Keratinocyte (primary cell): Measurements from ENCODE around the gene TOR1B. TPM values are rescaled to one million over a fixed set of nuclear protein-coding genes. Genes with fewer than 3 reads are reported as not detected.

Source experiments
- DNase-seq: peaks from one replicate; pipeline ENCODE4 v3.0.0-alpha.2; 2011; ENCODE audit warnings: low read depth, missing footprints, low spot score
- FAIRE-seq: peaks from 2 replicates; lab custom pipeline; 2011; peaks lifted over from hg19 to GRCh38; lab: Jason Lieb, UNC
- H2AFZ ChIP-seq: 2 replicates; pipeline ENCODE4 v1.6.0; 2012; ENCODE audit warnings: low read length, control low read depth, inconsistent platforms; ENCODE audit not compliant: control insufficient read depth
- H3K27ac ChIP-seq: 2 replicates; pipeline ENCODE4 v1.5.1; 2011; ENCODE audit warnings: low read length; ENCODE audit not compliant: control insufficient read depth, insufficient read depth
- H3K27me3 ChIP-seq: 3 replicates; pipeline ENCODE4 v1.6.0; 2011; ENCODE audit warnings: low read length; ENCODE audit not compliant: control insufficient read depth, insufficient read depth; ENCODE audit errors: extremely low read depth
- H3K36me3 ChIP-seq, 2 experiments: 2 replicates in 1 of 2; 3 replicates in 1 of 2; pipeline ENCODE4 v1.5.1; 2011; ENCODE audit warnings: low read length in 2 of 2, mild to moderate bottlenecking in 1 of 2; ENCODE audit not compliant: control insufficient read depth in 2 of 2, insufficient read depth in 2 of 2; ENCODE audit errors: extremely low read depth in 1 of 2
- H3K4me1 ChIP-seq: 3 replicates; pipeline ENCODE4 v1.5.1; 2011; ENCODE audit warnings: low read length; ENCODE audit not compliant: control insufficient read depth, insufficient read depth; ENCODE audit errors: extremely low read depth
- H3K4me2 ChIP-seq: 3 replicates; pipeline ENCODE4 v1.6.0; 2011; ENCODE audit warnings: low read depth, low read length; ENCODE audit not compliant: control insufficient read depth, insufficient read depth; ENCODE audit errors: extremely low read depth
- H3K4me3 ChIP-seq, 3 experiments: fragments of 200-600 bp in 1 of 3; sonication (generic) in 1 of 3; 2 replicates in 2 of 3; 3 replicates in 1 of 3; pipeline ENCODE4 v1.5.1; 2011 to 2016; ENCODE audit warnings: low read length in 3 of 3, mild to moderate bottlenecking in 3 of 3, control low read depth in 2 of 3, inconsistent platforms in 1 of 3, low read depth in 1 of 3, mixed read lengths in 1 of 3, mixed run types in 1 of 3, moderate library complexity in 1 of 3; ENCODE audit not compliant: control insufficient read depth in 2 of 3, insufficient read depth in 2 of 3; ENCODE audit errors: extremely low read depth in 1 of 3
- H3K79me2 ChIP-seq: 2 replicates; pipeline ENCODE4 v1.6.0; 2012; ENCODE audit warnings: low read length; ENCODE audit not compliant: control insufficient read depth, insufficient read depth
- H3K9ac ChIP-seq: 3 replicates; pipeline ENCODE4 v1.6.0; 2011; ENCODE audit warnings: low read length; ENCODE audit not compliant: control insufficient read depth, insufficient read depth; ENCODE audit errors: extremely low read depth
- H3K9me1 ChIP-seq: 3 replicates; pipeline ENCODE4 v1.6.0; 2011; ENCODE audit warnings: low read length; ENCODE audit not compliant: control insufficient read depth, insufficient read depth; ENCODE audit errors: extremely low read depth
- H3K9me3 ChIP-seq: 2 replicates; pipeline ENCODE4 v1.5.1; 2012; ENCODE audit warnings: low read depth, low read length; ENCODE audit not compliant: control insufficient read depth
- H4K20me1 ChIP-seq: 3 replicates; pipeline ENCODE4 v1.6.0; 2011; ENCODE audit warnings: low read length; ENCODE audit not compliant: control insufficient read depth, insufficient read depth; ENCODE audit errors: extremely low read depth
- EZH2 ChIP-seq: IDR thresholded peaks from one replicate; pipeline ENCODE4 v1.6.1; 2012; ENCODE audit warnings: inconsistent platforms, mild to moderate bottlenecking, low read length, moderate library complexity
- dilution Hi-C: fragments of 300-500 bp; cut with MboI; formaldehyde crosslinking; loops from one replicate; pipeline ENCODE4 v1.7.0; 2020; ENCODE audit warnings: low sequenced_read_pairs; ENCODE audit not compliant: extremely low pct_ligation_motif_present
- polyA plus RNA-seq, 5 experiments: library from polyadenylated mRNA; depleted of rRNA in 3 of 5; stranded (reverse) in 3 of 5; stranded (forward) in 1 of 5; unstranded in 1 of 5; fragments of >200 nt; gene quantifications; 1 replicate in 1 of 5; 2 replicates in 3 of 5; 3 replicates in 1 of 5; pipeline versions ENCODE4 v1.2.1 to v1.2.3, GENCODE V29; 2011 to 2012; ENCODE audit warnings: missing spikeins in 2 of 5, low read depth in 1 of 5, low replicate concordance in 1 of 5
- TF ChIP-seq, protein P1 (sequence below), 3 experiments: IDR thresholded peaks in 1 of 3; conservative IDR thresholded peaks in 1 of 3; optimal IDR thresholded peaks in 1 of 3; 2 replicates in 2 of 3; 3 replicates in 1 of 3; pipeline versions ENCODE3 to v1.5.1; 2011; ENCODE audit warnings: low read length in 3 of 3, mild to moderate bottlenecking in 3 of 3, moderate library complexity in 2 of 3, control low read depth in 1 of 3, inconsistent platforms in 1 of 3; ENCODE audit not compliant: insufficient read depth in 2 of 3; ENCODE audit errors: extremely low read depth in 1 of 3

TOR1B gene
- polyA plus RNA-seq, 1 donor (not counting 4 experiments of a cell fraction or from before 2014, with no cell fraction given), result 24.2 TPM

DNA sequence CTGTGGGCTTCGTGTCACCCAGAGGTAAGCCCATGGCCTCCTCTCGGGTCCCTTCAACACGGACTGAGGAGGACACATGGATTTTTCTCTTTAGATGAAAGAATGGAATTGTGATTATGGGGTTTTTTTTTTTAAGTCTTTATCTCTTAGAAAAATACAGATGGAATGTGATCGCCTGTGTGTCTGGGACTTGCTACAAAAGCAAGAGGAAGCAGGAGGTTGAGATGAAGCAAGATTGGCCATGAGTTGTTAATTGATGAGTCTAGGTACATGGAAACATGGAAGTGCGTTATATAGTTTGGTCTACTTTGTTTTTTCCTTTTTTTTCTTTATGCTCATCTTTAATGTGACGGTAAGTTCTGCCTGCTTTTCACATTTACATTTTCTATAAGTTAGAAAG is 46.9 kb downstream of the TOR1B start:
- H3K9me1 ChIP-seq, result no peaks in the 10 kb centered on the region
- no peaks in the 10 kb centered on the region for H3K79me2 ChIP-seq
- H2AFZ ChIP-seq, result no peak overlapping the region
- H3K36me3 ChIP-seq, result peaks cover 5 to 17% of the 10 kb centered on the region in 2 experiments
- no peaks in the 10 kb centered on the region for H3K9me3 ChIP-seq
- no peaks in the 10 kb centered on the region for H4K20me1 ChIP-seq
- H3K4me1 ChIP-seq, result no peaks in the 10 kb centered on the region
- TF ChIP-seq, protein P1, sequence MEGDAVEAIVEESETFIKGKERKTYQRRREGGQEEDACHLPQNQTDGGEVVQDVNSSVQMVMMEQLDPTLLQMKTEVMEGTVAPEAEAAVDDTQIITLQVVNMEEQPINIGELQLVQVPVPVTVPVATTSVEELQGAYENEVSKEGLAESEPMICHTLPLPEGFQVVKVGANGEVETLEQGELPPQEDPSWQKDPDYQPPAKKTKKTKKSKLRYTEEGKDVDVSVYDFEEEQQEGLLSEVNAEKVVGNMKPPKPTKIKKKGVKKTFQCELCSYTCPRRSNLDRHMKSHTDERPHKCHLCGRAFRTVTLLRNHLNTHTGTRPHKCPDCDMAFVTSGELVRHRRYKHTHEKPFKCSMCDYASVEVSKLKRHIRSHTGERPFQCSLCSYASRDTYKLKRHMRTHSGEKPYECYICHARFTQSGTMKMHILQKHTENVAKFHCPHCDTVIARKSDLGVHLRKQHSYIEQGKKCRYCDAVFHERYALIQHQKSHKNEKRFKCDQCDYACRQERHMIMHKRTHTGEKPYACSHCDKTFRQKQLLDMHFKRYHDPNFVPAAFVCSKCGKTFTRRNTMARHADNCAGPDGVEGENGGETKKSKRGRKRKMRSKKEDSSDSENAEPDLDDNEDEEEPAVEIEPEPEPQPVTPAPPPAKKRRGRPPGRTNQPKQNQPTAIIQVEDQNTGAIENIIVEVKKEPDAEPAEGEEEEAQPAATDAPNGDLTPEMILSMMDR (optimal IDR thresholded peaks at IDR 0.05 in 1 of 3, IDR thresholded peaks at IDR 0.05 in 1 of 3, conservative IDR thresholded peaks at IDR 0.05 in 1 of 3; ENCODE audit: extremely low read depth in 1 of 3, insufficient read depth in 2 of 3, low read length in 3 of 3), result no peak
- TF ChIP-seq EZH2, result no peak
- DNase-seq, result no peak
- no peak overlapping the region for H3K4me2 ChIP-seq
- no peaks in the 10 kb centered on the region for H3K27me3 ChIP-seq
- FAIRE-seq, result no peak
- H3K27ac ChIP-seq, result no peak overlapping the region
- no peak overlapping the region for H3K4me3 ChIP-seq
- dilution Hi-C loops, result no loop called here
- H3K9ac ChIP-seq, result no peak overlapping the region

- Histone ChIP-seq H3K9ac (no peak overlapping the region), H3K27ac (no peak overlapping the region), H3K27me3 (no peaks in the 10 kb centered on the region), H3K4me2 (no peak overlapping the region), H3K9me1 (no peaks in the 10 kb centered on the region), H2AFZ (no peak overlapping the region), H3K4me1 (no peaks in the 10 kb centered on the region), H4K20me1 (no peaks in the 10 kb centered on the region), H3K4me3 (no peak overlapping the region), H3K36me3 (peaks cover 8 to 17% of the 10 kb centered on the region in 2 experiments), H3K9me3 (no peaks in the 10 kb centered on the region), H3K79me2 (no peaks in the 10 kb centered on the region)
- dilution Hi-C loops, result no loop called here
- DNase-seq, result no peak
- no peak for FAIRE-seq
- TF ChIP-seq, protein P1 (optimal IDR thresholded peaks at IDR 0.05 in 1 of 3, IDR thresholded peaks at IDR 0.05 in 1 of 3, conservative IDR thresholded peaks at IDR 0.05 in 1 of 3; ENCODE audit: extremely low read depth in 1 of 3, insufficient read depth in 2 of 3, low read length in 3 of 3), result no peak
- no peak for TF ChIP-seq EZH2
These were observed 48.0 kb downstream of the TOR1B start for GRCh38 chr9:129850821-129851550.
